Measurements from ENCODE around the gene IRF7.

DNA sequence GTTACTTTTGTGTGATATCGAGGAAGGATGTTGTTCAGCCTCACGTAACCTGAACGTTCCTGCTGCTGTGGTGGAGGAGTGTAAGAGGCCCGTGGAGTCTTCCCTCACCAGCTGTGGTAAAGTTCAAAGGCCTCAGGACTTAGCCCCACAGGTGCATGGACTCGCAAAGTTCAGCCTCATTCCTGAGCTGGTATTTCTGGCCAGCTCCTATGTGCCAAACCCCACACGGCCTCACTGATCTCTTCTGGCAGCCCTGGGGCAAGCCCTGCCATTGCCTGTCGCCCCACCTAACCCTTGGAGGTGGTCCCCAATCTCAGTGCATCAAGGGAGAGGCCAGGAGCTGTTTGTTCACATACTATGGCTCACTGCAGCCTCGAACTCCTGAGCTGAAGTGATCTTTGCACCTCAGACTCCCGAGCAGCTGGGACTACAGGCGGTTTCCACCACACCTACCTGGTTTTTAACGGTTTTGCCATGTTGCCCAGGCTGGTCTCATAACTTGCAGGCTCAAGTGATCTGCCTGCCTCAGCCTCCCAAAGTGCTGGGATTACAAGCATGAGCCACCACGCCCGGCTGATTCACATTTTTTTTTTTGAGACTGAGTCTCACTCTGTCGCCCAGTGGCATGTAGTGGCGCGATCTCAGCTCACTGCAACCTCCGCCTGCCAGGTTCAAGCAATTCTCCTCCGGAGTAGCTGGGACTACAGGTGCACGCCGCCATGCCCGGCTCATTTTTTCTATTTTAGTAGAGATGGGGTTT, 37.3 kb downstream of the IRF7 start:
- no peak for TF ChIP-seq POLR2A (IDR thresholded peaks at IDR 0.05)
- TF ChIP-seq, protein P1, sequence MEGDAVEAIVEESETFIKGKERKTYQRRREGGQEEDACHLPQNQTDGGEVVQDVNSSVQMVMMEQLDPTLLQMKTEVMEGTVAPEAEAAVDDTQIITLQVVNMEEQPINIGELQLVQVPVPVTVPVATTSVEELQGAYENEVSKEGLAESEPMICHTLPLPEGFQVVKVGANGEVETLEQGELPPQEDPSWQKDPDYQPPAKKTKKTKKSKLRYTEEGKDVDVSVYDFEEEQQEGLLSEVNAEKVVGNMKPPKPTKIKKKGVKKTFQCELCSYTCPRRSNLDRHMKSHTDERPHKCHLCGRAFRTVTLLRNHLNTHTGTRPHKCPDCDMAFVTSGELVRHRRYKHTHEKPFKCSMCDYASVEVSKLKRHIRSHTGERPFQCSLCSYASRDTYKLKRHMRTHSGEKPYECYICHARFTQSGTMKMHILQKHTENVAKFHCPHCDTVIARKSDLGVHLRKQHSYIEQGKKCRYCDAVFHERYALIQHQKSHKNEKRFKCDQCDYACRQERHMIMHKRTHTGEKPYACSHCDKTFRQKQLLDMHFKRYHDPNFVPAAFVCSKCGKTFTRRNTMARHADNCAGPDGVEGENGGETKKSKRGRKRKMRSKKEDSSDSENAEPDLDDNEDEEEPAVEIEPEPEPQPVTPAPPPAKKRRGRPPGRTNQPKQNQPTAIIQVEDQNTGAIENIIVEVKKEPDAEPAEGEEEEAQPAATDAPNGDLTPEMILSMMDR (IDR thresholded peaks at IDR 0.05): no peak

Measured in vagina (tissue), 2 donors.